ENCODE data around the gene TRIM31. TPM values are rescaled to one million over a fixed set of nuclear protein-coding genes. Genes with fewer than 3 reads are reported as not detected.

The TRIM31 gene, protein sequence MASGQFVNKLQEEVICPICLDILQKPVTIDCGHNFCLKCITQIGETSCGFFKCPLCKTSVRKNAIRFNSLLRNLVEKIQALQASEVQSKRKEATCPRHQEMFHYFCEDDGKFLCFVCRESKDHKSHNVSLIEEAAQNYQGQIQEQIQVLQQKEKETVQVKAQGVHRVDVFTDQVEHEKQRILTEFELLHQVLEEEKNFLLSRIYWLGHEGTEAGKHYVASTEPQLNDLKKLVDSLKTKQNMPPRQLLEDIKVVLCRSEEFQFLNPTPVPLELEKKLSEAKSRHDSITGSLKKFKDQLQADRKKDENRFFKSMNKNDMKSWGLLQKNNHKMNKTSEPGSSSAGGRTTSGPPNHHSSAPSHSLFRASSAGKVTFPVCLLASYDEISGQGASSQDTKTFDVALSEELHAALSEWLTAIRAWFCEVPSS
- not detected in 2 replicates for total RNA-seq

DNA sequence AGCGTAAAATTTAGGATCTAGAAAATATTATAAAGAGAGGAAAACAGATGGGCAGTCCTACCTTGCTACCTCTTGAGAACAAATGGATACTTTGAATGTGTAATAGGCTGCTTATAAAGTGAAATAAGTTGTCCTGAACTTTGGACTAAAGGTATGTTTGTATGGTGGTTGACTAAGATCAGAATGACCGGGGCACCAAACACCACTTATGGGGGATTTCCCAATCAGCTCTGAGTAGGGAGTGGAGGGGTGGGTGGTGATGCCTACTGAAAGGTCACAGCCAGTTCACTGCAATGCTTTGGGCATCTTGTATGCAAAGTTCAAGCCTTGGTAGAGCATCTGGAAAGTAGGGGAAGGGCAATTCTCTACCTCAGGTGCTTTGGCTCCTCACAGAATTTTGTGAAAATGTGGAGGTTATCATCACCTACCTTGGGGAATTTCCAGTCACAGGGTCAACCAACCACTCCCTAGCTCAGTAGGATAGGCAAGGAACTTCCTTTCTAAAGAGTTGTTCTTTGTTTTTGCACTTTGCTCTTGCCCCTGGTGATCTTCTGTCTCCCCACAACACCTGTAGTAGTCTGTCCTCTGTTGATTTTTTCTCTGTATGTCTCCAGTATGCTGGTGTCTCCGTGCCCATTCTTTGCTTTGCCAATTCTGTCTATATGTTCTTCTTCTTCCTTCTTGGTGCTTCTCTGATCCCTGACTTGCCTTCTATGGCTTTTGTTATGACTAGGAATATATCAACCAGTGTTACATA, at the start of gene TRIM31:
Gene TRIM31, minus strand, starts transcription at position 88 of the 757 bp plus-strand sequence. CDS start 285 bp downstream, outside the sequence.
- intact Hi-C loops (cut with micrococcal nuclease): no loop called here

DNA sequence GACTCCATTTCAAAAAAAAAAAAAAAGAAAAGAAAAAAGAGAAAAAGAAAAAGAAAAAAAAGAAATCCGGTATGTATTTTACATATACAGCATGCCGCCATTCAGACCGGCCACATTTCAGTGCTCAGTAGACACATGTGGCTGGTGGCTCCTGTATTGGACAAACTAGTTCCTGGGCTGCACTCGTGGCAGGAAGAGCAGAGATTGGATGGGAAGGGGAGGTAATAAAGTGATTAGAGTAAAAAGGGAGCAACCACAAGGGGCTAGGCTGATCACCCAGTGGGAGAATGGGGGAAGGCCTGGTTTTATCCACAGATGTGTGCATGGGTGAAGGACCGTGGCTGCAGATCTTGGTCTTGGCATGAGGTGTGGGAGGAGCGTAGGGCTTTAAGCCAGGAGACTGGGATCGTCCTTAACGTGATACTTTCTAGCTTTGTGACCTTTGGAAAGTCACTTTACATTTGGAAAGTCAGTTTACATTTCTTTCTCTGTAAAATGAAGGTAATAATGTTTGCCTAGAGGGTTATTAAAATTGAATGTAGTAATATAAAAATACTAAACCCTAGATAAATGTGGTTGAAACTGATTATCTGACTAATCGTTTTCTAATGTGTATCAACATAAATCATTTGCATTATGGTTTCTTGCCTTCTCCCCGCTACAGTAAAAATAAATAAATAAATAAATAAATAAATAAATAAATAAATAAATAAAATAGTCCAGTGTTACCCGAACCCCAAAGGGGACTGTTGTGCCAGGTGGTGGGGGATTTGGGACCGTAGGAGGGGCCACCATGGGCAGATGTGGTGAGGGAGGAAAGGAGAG, 49.6 kb upstream of the TRIM31 start:
- intact Hi-C loops (cut with micrococcal nuclease): no loop called here

DNA sequence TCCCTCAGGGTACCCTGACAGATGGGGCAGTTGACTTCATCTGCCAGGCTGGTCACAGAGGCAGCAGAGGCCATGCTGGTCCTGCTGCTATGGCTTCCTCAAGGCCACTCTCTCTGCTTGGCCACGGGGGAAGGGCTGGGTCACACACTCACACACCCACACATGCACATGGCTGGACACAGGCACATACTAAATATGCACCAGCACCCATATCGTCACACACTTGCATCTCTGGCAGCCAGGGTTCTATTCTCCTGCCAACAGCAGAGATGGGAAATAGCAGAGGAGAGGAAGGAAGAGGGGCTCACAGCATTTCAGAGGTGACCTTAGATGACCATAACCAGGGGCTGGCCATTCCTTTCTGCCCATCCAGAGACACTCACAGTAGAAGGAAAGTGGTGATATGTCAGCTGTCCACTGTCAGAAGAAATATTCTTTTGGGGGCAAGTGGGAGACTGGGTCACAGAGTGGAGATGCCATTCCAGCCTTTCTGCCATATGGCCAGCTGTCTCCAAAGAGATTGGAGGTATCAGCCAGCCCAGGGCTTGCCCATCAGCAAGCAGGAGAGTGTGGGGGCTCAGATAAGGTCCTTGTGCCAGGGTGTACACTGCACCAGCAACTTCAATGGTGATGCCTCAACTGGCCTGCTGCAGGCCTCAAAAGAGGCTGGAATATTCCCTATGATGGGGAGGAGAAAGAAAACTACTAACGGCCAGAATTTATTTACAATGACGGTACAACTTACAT, 48.1 kb upstream of the TRIM31 start, which contains the start of gene TRIM10:
Gene TRIM10, minus strand, starts transcription at position 427 of the 747 bp plus-strand sequence. Its CDS starts 353 bp downstream, at position 74.
- intact Hi-C loops (cut with micrococcal nuclease): no loop called here

DNA sequence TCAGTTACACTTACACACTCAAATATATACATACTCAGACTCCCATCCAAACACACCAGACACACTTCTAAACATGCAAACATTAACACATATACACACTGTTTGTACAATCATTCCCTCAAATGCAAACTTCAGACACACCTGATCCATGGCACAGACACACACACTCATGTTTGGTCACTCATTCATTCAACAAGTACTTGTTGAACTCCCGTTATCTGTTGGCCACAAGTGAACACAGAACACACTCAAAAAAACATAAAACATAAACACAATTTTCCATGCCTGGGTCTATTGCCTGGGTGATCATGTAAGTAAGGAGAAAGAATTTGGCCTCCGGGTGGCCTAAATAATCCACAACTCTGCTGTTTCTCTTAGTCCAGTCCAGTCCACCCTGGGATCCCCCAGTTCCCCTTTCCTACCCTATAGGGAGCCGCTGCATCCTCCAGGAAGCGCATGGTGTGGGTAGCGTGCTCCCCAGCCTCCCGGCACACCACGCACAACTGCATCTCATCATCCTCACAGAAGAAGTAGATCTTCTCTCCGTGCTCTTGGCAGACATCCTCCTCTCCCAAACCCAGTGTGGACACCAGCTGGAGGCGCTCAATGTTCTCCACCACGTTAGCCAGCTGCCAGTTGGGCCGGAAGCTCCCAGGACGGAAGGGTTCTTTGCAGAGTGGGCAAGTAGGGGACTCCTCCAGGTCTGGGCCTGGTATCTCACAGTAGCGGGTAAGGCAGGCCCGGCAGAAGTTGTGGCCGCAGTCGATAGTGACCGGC, 47.3 kb upstream of the TRIM31 start:
- intact Hi-C loops (cut with micrococcal nuclease): no loop called here

GRCh38 chr6:30158475-30159040, 45.7 kb upstream of the TRIM31 start:
- intact Hi-C loops (cut with micrococcal nuclease): no loop called here

- intact Hi-C loops (cut with micrococcal nuclease): no loop called here
Measured at GRCh38 chr6:30157999-30158398, 45.1 kb upstream of the TRIM31 start.

GRCh38 chr6:30157581-30157980, 44.7 kb upstream of the TRIM31 start:
- intact Hi-C loops (cut with micrococcal nuclease): no loop called here

DNA sequence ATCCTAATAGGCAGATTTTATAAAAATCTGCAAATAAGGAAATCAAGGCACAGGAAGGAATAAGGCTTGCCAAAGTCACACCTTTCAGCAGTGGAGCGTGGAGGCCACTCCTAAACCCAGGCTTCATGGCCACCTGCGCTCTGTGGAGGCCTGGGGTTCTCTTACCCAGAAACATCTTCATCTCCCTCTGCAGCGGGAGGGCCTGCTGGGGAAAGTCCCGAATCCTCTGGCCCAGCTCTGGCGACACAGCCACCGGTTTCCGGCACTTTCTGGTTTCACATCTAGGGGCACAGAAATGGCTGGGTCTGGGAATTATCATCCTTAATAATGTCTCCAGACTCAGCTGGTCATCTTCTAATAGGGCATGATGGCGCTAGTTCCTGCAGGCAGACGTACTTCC, 43.9 kb upstream of the TRIM31 start:
- intact Hi-C loops (cut with micrococcal nuclease): no loop called here

- intact Hi-C loops (cut with micrococcal nuclease): no loop called here
Measured at GRCh38 chr6:30156262-30156599, 43.3 kb upstream of the TRIM31 start.

DNA sequence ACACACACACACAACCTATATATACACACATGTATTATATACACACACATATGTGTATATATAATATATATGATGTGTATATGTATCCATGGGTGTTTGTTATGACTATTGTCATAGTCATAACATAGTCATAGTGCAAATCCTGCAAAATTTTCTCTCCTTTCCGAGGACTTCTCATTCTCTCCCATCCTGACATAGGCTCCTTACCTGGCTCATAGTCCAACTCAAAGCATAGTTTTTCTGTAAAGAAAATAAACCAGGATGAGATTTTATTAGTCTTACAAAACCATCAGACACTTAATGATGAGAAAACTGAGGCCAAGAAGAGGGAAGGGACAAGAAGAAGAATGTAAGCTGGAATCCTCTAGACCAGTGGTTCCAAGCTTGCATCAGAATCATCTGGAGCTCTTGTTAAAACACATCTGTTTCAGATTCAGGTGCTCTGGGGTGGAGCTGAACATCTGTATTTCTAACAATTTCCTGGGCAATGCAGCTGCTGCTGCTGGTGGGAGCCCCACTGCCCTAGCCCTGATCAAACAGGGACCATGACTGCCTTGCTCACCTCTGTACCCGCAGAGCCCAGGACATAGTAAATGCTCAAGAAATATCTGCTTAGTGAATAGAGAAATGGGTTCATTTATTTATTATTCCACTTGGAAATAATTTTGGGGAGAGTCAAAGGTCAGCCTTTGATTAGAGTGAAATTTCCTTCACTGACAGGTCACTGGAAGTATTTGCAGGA, 42.8 kb upstream of the TRIM31 start:
- intact Hi-C loops (cut with micrococcal nuclease): no loop called here

DNA sequence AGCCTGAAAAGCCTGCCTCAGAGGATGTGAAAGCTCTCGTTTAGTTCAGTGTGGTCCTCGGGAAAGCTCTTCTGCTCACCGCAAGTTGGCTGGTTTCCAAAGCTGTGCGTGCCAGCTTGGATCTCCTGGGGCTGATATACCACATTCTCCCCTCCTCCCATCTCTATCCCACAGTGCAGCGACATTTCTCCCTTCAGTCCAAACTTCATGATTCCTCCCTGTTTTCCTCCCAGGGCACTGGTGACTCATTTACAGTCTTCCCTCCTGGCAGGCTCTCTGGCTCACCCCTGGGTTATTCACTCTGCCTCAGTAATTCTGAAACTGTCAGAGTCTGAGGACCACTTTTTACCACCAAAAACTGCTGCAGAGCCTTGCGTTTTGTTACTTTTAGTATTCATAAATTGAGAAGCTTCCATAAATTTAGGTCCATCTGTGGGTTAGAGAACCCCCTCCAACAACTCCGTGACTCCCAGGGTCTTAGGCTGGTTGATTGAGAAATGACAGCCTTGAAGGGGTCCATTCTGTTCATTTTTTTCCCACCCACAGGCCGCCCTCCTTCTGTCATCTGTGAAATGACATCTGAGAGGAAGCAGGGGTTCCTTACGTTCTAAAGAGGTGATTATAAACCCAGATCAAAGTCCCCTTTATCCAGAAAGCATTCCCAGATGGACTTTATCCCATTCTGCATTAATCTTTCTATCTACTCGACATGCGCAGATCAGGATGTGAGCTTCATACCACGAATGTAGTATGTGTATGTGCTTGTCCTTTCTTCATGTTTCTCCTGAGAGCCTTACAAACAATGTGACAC, 42.0 kb upstream of the TRIM31 start:
- intact Hi-C loops (cut with micrococcal nuclease): no loop called here

DNA sequence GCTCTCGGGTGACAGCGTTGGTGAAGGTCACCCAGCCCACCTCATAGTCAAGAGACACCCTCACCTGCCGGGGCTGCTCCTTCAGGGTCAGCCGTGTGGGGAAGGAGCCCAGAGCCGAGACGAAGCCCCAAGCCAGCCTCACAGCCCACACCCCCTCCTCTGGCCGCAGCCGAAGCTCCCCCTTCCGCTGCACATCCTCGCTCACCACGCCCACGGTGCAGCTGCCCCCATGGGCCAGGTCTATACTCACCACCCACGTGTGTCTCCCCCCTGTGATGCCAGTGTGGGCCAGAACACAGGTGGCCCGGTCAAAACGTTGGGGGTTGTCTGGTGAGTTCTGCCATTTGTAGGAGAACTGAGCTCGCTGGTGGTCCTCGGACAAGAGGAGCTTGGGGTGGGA, 41.2 kb upstream of the TRIM31 start:
- intact Hi-C loops (cut with micrococcal nuclease): no loop called here

GRCh38 chr6:30152910-30153610, 40.2 kb upstream of the TRIM31 start:
- intact Hi-C loops (cut with micrococcal nuclease): no loop called here

- intact Hi-C loops (cut with micrococcal nuclease): no loop called here
Measured at GRCh38 chr6:30152016-30152673, 39.3 kb upstream of the TRIM31 start.

- intact Hi-C loops (cut with micrococcal nuclease): no loop called here
Measured at GRCh38 chr6:30151580-30151979, 38.7 kb upstream of the TRIM31 start.

- intact Hi-C loops (cut with micrococcal nuclease): no loop called here
Measured at GRCh38 chr6:30150671-30151395, 37.9 kb upstream of the TRIM31 start.

Measured in T-helper 2 cell treated with Interferon-gamma antibody and Interleukin-4, amounts not matched to agents 100 ng/mL and 5 ng/mL, for 36 hours (primary cell).